HCT116 (cell line): ENCODE measurements around the gene CRCP. TPM values are rescaled to one million over a fixed set of nuclear protein-coding genes. Genes with fewer than 3 reads are reported as not detected.

Source experiments
- ATAC-seq: fragments of 200-7000 bp; cut with Tn5 transposase; 2 replicates; pipeline ENCODE4 v1.9.1; 2020; ENCODE audit warnings: mild to moderate bottlenecking, moderate library complexity
- BruUV-seq: library from RNA; stranded (reverse); fragments of 400-500 nt; replicated peaks from 2 replicates; lab custom pipeline; 2021; lab: Mats Ljungman, UMichigan
- CTCF ChIA-PET: fragments of 300-600 bp; sonication (Branson Sonifier 250); formaldehyde crosslinking; loops from one replicate; lab custom pipeline; 2021; ENCODE audit warnings: antibody characterized with exemption; lab: Charles Lee
- POLR2A ChIA-PET: fragments of 300-600, 350-600 bp; sonication (Branson Sonifier 250); formaldehyde crosslinking; loops from one replicate; lab custom pipeline; 2021; ENCODE audit warnings: antibody characterized with exemption; lab: Charles Lee
- RAD21 ChIA-PET, 2 experiments: fragments of 300-600 bp; sonication (Branson Sonifier 250); formaldehyde crosslinking; loops; one replicate each; lab custom pipeline; 2023; ENCODE audit warnings: low total read pairs in 2 of 2; ENCODE audit not compliant: uncharacterized antibody in 2 of 2, unreplicated experiment in 2 of 2, low non-redundant PET in 1 of 2; lab: Charles Lee
- DNase-seq: peaks from one replicate; pipeline ENCODE4 v3.0.0-alpha.2; 2010; ENCODE audit warnings: low read depth, low spot score
- H2AFZ ChIP-seq: fragments of 200-600 bp; shearing (Covaris generic), sonication (generic); 2 replicates; pipeline ENCODE4 v1.6.1; 2017; ENCODE audit warnings: low read depth, mixed run types, mixed read lengths, antibody characterized with exemption, low read length; ENCODE audit not compliant: poor library complexity, severe bottlenecking
- H3K27ac ChIP-seq: 2 replicates; pipeline ENCODE4 v1.5.1; 2012; ENCODE audit warnings: low read depth, low read length
- H3K27me3 ChIP-seq: fragments of 200-600 bp; sonication (generic); 2 replicates; pipeline ENCODE4 v1.6.1; 2016; ENCODE audit warnings: mixed run types, low read length, mixed read lengths; ENCODE audit not compliant: insufficient read depth
- H3K36me3 ChIP-seq, 2 experiments: fragments of 200-500 bp in 1 of 2; fragments of 200-600 bp in 1 of 2; sonication (Bioruptor generic) in 1 of 2; sonication (generic) in 1 of 2; 2 replicates each; pipeline versions ENCODE4 v1.5.1 to v1.6.1; 2014 to 2016; ENCODE audit warnings: low read length in 2 of 2, inconsistent platforms in 1 of 2, mixed read lengths in 1 of 2, mixed run types in 1 of 2; ENCODE audit not compliant: insufficient read depth in 2 of 2, control insufficient read depth in 1 of 2
- H3K4me1 ChIP-seq, 2 experiments: fragments of 200-600 bp in 1 of 2; sonication (generic) in 1 of 2; 2 replicates each; pipeline versions ENCODE4 v1.5.1 to v1.6.1; 2012 to 2017; ENCODE audit warnings: low read length in 2 of 2, inconsistent platforms in 1 of 2, mild to moderate bottlenecking in 1 of 2, mixed read lengths in 1 of 2, mixed run types in 1 of 2, moderate library complexity in 1 of 2; ENCODE audit not compliant: insufficient read depth in 2 of 2, control insufficient read depth in 1 of 2
- H3K4me2 ChIP-seq: fragments of 200-600 bp; sonication (generic); 2 replicates; pipeline ENCODE4 v1.6.1; 2017; ENCODE audit warnings: mixed run types, low read length, mixed read lengths
- H3K4me3 ChIP-seq, 2 experiments: fragments of 200-600 bp in 1 of 2; sonication (generic) in 1 of 2; replicated peaks in 1 of 2; 2 replicates each; pipeline ENCODE4 v1.5.1; 2011 to 2016; ENCODE audit warnings: low read length in 2 of 2, control low read depth in 1 of 2, low read depth in 1 of 2, mild to moderate bottlenecking in 1 of 2, mixed read lengths in 1 of 2, mixed run types in 1 of 2
- H3K79me2 ChIP-seq: fragments of 200-600 bp; sonication (generic); 2 replicates; pipeline ENCODE4 v1.6.1; 2017; ENCODE audit warnings: mild to moderate bottlenecking, mixed run types, low read length, moderate library complexity, mixed read lengths; ENCODE audit not compliant: insufficient read depth
- H3K9ac ChIP-seq: fragments of 200-600 bp; sonication (generic); 2 replicates; pipeline ENCODE4 v1.6.1; 2016; ENCODE audit warnings: low read length, mixed read lengths
- H3K9me2 ChIP-seq: fragments of 200-600 bp; sonication (generic), shearing (Covaris generic); 2 replicates; pipeline ENCODE4 v1.6.1; 2017; ENCODE audit warnings: mixed run types, mild to moderate bottlenecking, moderate library complexity; ENCODE audit not compliant: insufficient read depth
- H3K9me3 ChIP-seq, 2 experiments: fragments of 200-500 bp in 1 of 2; fragments of 200-600 bp in 1 of 2; sonication (Bioruptor generic) in 1 of 2; sonication (generic) in 1 of 2; 2 replicates each; pipeline ENCODE4 v1.6.1; 2014 to 2017; ENCODE audit warnings: low read length in 2 of 2, mixed read lengths in 2 of 2, inconsistent platforms in 1 of 2, low read depth in 1 of 2, mild to moderate bottlenecking in 1 of 2, mixed run types in 1 of 2, moderate library complexity in 1 of 2; ENCODE audit not compliant: control insufficient read depth in 1 of 2, insufficient read depth in 1 of 2
- H4K20me1 ChIP-seq: fragments of 200-600 bp; sonication (generic), shearing (Covaris generic); 2 replicates; pipeline ENCODE4 v1.6.1; 2017; ENCODE audit warnings: mixed run types, mild to moderate bottlenecking, moderate library complexity; ENCODE audit not compliant: insufficient read depth
- CEBPB ChIP-seq: IDR thresholded peaks from 2 replicates; pipeline ENCODE4 v1.6.1; 2012; ENCODE audit warnings: low read depth
- ELF1 ChIP-seq: IDR thresholded peaks from 2 replicates; pipeline ENCODE4 v1.6.1; 2012; ENCODE audit warnings: low read depth, borderline replicate concordance
- EZH2phosphoT487 ChIP-seq: fragments of 200-600 bp; IDR thresholded peaks from 2 replicates; pipeline ENCODE4 v1.6.1; 2018; ENCODE audit warnings: antibody characterized with exemption, borderline replicate concordance
- FOSL1 ChIP-seq: IDR thresholded peaks from 2 replicates; pipeline ENCODE4 v1.6.1; 2012; ENCODE audit warnings: low read depth
- JUND ChIP-seq: IDR thresholded peaks from 2 replicates; pipeline ENCODE4 v1.6.1; 2012
- MAX ChIP-seq: IDR thresholded peaks from 2 replicates; pipeline ENCODE4 v1.6.1; 2012
- RAD21 ChIP-seq: IDR thresholded peaks from 2 replicates; pipeline ENCODE4 v1.6.1; 2012; ENCODE audit warnings: low read depth, mild to moderate bottlenecking
- SIN3A ChIP-seq: IDR thresholded peaks from 2 replicates; pipeline ENCODE4 v1.6.1; 2012; ENCODE audit warnings: low read depth
- SP1 ChIP-seq: IDR thresholded peaks from 2 replicates; pipeline ENCODE4 v1.6.1; 2012; ENCODE audit warnings: low read depth
- ZNF274 ChIP-seq: fragments of 200-500 bp; sonication (Bioruptor generic); IDR thresholded peaks from 2 replicates; pipeline ENCODE4 v1.6.1; 2014; ENCODE audit warnings: mild to moderate bottlenecking, low read depth, low read length, inconsistent platforms
- intact Hi-C: fragments of 100-400 bp; cut with micrococcal nuclease; formaldehyde crosslinking; loops from 2 replicates; pipeline ENCODE4 v1.10.0; 2022
- total RNA-seq: library from RNA; stranded (reverse); gene quantifications from one replicate; pipeline ENCODE4 v1.2.1, GENCODE V29; 2021; ENCODE audit not compliant: unreplicated experiment
- TF ChIP-seq, protein P1 (sequence below), 3 experiments: fragments of 200-600 bp in 1 of 3; sonication (generic) in 1 of 3; IDR thresholded peaks in 2 of 3; conservative IDR thresholded peaks in 1 of 3; 2 replicates each; pipeline ENCODE4 v1.5.1; 2012 to 2017; ENCODE audit warnings: low read depth in 2 of 3, low read length in 2 of 3, antibody characterized with exemption in 1 of 3, borderline replicate concordance in 1 of 3, control low read depth in 1 of 3, mild to moderate bottlenecking in 1 of 3, mixed read lengths in 1 of 3, mixed run types in 1 of 3, moderate library complexity in 1 of 3; ENCODE audit not compliant: insufficient read depth in 1 of 3
- TF ChIP-seq, protein P2 (sequence below): IDR thresholded peaks from 2 replicates; pipeline ENCODE4 v1.6.1; 2011; ENCODE audit warnings: mild to moderate bottlenecking, low read length, moderate library complexity; ENCODE audit not compliant: insufficient replicate concordance; ENCODE audit errors: extremely low read depth

The CRCP gene
- total RNA-seq, 1 experiment from 2014 or later, result 28.4 TPM

DNA sequence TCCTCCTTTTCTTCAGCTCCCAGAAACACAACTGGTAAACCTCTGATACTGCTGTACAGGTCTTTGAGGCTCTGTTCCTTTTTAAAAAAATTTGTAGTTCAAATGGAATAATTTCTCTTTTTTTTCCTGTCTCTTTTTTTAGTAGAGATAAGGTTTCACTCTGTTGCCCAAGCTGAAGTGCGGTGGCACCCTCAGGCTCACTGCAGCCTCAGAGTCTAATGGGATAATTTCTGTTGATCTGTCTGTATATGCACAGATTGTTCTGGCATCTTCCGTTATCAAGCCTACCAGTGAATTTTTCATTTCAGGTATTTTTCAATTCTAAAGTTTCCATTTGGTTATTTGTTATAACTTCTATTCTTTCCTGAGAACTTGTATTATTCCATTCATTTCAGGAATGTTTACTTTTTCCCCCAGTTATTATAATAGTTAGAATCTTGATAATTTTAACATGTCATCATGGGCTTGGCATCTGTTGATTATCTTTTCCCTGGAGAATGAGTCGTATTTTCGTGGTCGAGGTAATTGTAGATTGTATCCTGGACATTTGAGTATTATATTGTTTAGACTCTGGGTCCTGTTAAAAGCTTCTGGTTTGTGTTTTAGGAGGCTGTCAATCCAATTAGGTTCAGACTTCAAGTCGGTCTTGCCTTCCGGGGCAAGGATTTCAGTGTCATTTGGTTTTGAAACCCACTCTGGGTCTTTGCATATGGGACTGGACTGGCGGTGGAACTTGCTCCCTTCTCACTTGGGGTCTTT is 24.5 kb downstream of the CRCP start:
- H3K9me3 ChIP-seq, result no peaks in the 10 kb centered on the region
- ATAC-seq, result no peak
- TF ChIP-seq CEBPB, result no peak
- TF ChIP-seq JUND, result no peak
- TF ChIP-seq, protein P1, sequence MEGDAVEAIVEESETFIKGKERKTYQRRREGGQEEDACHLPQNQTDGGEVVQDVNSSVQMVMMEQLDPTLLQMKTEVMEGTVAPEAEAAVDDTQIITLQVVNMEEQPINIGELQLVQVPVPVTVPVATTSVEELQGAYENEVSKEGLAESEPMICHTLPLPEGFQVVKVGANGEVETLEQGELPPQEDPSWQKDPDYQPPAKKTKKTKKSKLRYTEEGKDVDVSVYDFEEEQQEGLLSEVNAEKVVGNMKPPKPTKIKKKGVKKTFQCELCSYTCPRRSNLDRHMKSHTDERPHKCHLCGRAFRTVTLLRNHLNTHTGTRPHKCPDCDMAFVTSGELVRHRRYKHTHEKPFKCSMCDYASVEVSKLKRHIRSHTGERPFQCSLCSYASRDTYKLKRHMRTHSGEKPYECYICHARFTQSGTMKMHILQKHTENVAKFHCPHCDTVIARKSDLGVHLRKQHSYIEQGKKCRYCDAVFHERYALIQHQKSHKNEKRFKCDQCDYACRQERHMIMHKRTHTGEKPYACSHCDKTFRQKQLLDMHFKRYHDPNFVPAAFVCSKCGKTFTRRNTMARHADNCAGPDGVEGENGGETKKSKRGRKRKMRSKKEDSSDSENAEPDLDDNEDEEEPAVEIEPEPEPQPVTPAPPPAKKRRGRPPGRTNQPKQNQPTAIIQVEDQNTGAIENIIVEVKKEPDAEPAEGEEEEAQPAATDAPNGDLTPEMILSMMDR (IDR thresholded peaks at IDR 0.05 in 2 of 3, conservative IDR thresholded peaks at IDR 0.05 in 1 of 3; ENCODE audit: borderline replicate concordance in 1 of 3, insufficient read depth in 1 of 3, low read depth in 2 of 3, low read length in 2 of 3), result no peak
- TF ChIP-seq ZNF274, result no peak
- TF ChIP-seq SIN3A, result no peak
- TF ChIP-seq EZH2phosphoT487, result no peak
- no peak for TF ChIP-seq MAX
- TF ChIP-seq, protein P2, sequence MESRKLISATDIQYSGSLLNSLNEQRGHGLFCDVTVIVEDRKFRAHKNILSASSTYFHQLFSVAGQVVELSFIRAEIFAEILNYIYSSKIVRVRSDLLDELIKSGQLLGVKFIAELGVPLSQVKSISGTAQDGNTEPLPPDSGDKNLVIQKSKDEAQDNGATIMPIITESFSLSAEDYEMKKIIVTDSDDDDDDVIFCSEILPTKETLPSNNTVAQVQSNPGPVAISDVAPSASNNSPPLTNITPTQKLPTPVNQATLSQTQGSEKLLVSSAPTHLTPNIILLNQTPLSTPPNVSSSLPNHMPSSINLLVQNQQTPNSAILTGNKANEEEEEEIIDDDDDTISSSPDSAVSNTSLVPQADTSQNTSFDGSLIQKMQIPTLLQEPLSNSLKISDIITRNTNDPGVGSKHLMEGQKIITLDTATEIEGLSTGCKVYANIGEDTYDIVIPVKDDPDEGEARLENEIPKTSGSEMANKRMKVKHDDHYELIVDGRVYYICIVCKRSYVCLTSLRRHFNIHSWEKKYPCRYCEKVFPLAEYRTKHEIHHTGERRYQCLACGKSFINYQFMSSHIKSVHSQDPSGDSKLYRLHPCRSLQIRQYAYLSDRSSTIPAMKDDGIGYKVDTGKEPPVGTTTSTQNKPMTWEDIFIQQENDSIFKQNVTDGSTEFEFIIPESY, result no peak
- TF ChIP-seq ELF1, result no peak
- TF ChIP-seq RAD21, result no peak
- no peak for TF ChIP-seq FOSL1
- TF ChIP-seq SP1, result no peak
- ChIA-PET CTCF (no interaction called here), RAD21 (no interaction called here), POLR2A (no interaction called here)
- no peak for DNase-seq
- H3K9me2 ChIP-seq, result no peaks in the 10 kb centered on the region
- H3K4me1 ChIP-seq, result peaks cover 15 to 27% of the 10 kb centered on the region in 2 experiments
- no peak overlapping the region; the same call in 1 of the 2 replicates for H3K27ac ChIP-seq
- no peak overlapping the region for H2AFZ ChIP-seq
- no peak overlapping the region for H3K4me3 ChIP-seq
- intact Hi-C loops, result no loop called here
- H4K20me1 ChIP-seq, result 0 out of 2 replicates have a peak, but pooled peaks cover under 1% of the 10 kb centered on the region
- peaks cover 72% of the 10 kb centered on the region for H3K79me2 ChIP-seq
- H3K27me3 ChIP-seq, result no peaks in the 10 kb centered on the region
- TSS peak; percentile 12 for BruUV-seq
- H3K4me2 ChIP-seq, result peak overlapping the region; percentile 31; the same call in 1 of the 2 replicates
- peaks cover 11 to 39% of the 10 kb centered on the region in 2 experiments; a peak in 3 of 4 replicates for H3K36me3 ChIP-seq
- no peak overlapping the region for H3K9ac ChIP-seq
